Measurements from ENCODE around the gene SERTAD4. TPM values are rescaled to one million over a fixed set of nuclear protein-coding genes. Genes with fewer than 3 reads are reported as not detected.

The SERTAD4 gene
- total RNA-seq, 1 experiment from 2014 or later: 8.0 TPM

GRCh38 chr1:210237479-210237878, 4.9 kb downstream of the SERTAD4 start:
- no peak overlapping the region for H3K4me3 ChIP-seq (ENCODE audit: low read depth, low read length, poor library complexity, severe bottlenecking)
- no peak for TF ChIP-seq EZH2 (IDR thresholded peaks at IDR 0.05; ENCODE audit: borderline replicate concordance, low read depth, low read length, poor library complexity, severe bottlenecking)
- no peak for TF ChIP-seq CTCF (conservative IDR thresholded peaks at IDR 0.05; ENCODE audit: low read depth, low read length)
- intact Hi-C loops (cut with micrococcal nuclease; ENCODE audit: unreplicated experiment): loop anchor here (5.0 kb wide), 2 partner anchors 55 to 75 kb away; no protein-coding TSS in a partner anchor

DNA sequence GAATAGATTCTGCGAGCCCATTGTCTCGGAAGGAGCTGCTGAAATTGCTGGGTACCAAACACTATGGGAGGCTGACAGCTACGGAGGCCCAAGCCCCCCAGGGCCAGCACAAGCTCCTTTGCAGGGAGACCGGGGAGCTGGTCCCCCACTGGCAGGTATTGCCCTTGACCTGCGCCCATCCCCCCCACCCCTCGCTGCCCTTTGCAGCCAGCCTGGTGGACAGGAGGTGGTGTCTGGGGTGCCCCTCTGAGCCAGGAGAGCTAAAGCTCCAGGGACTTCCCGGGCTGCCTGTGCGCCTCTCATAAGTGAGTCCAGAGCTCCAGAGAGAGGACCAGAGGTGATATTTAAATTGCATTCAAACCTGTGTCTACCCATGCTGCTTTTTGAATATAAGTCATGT, 5.4 kb downstream of the SERTAD4 start:
- H3K27ac ChIP-seq (ENCODE audit: low read depth, low read length, poor library complexity, severe bottlenecking): no peak overlapping the region
- no peak for TF ChIP-seq EZH2 (IDR thresholded peaks at IDR 0.05; ENCODE audit: borderline replicate concordance, low read depth, low read length, poor library complexity, severe bottlenecking)
- POLR2A ChIA-PET (ENCODE audit: low non-redundant PET): no interaction called here
- no TSS peak for BruUV-seq (replicated peaks)
- CTCF ChIA-PET: interaction anchor here (0.5 to 0.6 kb wide), 2 partner anchors 16 to 67 kb away, joined by 3 to 4 read pairs; no protein-coding TSS in a partner anchor
- no peaks in the 10 kb centered on the region for H3K36me3 ChIP-seq (ENCODE audit: insufficient read depth, low read length, poor library complexity, severe bottlenecking)
- H3K27me3 ChIP-seq (replicated peaks; ENCODE audit: insufficient read depth, low read depth, low read length, poor library complexity): peaks cover 9% of the 10 kb centered on the region
- H3K9me3 ChIP-seq (ENCODE audit: low read depth, low read length, poor library complexity, severe bottlenecking): no peaks in the 10 kb centered on the region
- peaks cover 55% of the 10 kb centered on the region for H3K4me1 ChIP-seq (ENCODE audit: insufficient read depth, low read length, poor library complexity, severe bottlenecking)
- no peak for DNase-seq (ENCODE audit: low spot score)
- no peak overlapping the region for H3K4me3 ChIP-seq (ENCODE audit: low read depth, low read length, poor library complexity, severe bottlenecking)
- intact Hi-C loops (cut with micrococcal nuclease; ENCODE audit: unreplicated experiment): loop anchor here (5.0 kb wide), 2 partner anchors 54 to 74 kb away; no protein-coding TSS in a partner anchor

More at GRCh38 chr1:210237479-210237878, 4.9 kb downstream of the SERTAD4 start:
- POLR2A ChIA-PET (ENCODE audit: low non-redundant PET): no interaction called here
- Histone ChIP-seq H3K4me1 (ENCODE audit: insufficient read depth, low read length, poor library complexity, severe bottlenecking) (peaks cover 55% of the 10 kb centered on the region), H3K27me3 (replicated peaks; ENCODE audit: insufficient read depth, low read depth, low read length, poor library complexity) (peaks cover 9% of the 10 kb centered on the region), H3K36me3 (ENCODE audit: insufficient read depth, low read length, poor library complexity, severe bottlenecking) (no peaks in the 10 kb centered on the region), H3K27ac (ENCODE audit: low read depth, low read length, poor library complexity, severe bottlenecking) (no peak overlapping the region), H3K9me3 (ENCODE audit: low read depth, low read length, poor library complexity, severe bottlenecking) (no peaks in the 10 kb centered on the region)
- CTCF ChIA-PET: no interaction called here
- no peak for DNase-seq (ENCODE audit: low spot score)
- BruUV-seq (replicated peaks): no TSS peak

GRCh38 chr1:210239349-210240111, 6.9 kb downstream of the SERTAD4 start:
- no TSS peak for BruUV-seq (replicated peaks)
- intact Hi-C loops (cut with micrococcal nuclease; ENCODE audit: unreplicated experiment): loop anchor here (5.0 kb wide), 2 partner anchors 53 to 73 kb away; no protein-coding TSS in a partner anchor
- peak; percentile 61 for DNase-seq (ENCODE audit: low spot score)
- Histone ChIP-seq H3K4me1 (ENCODE audit: insufficient read depth, low read length, poor library complexity, severe bottlenecking) (peaks cover 48% of the 10 kb centered on the region), H3K27ac (ENCODE audit: low read depth, low read length, poor library complexity, severe bottlenecking) (no peak overlapping the region), H3K27me3 (replicated peaks; ENCODE audit: insufficient read depth, low read depth, low read length, poor library complexity) (peaks cover 3% of the 10 kb centered on the region), H3K4me3 (ENCODE audit: low read depth, low read length, poor library complexity, severe bottlenecking) (no peak overlapping the region), H3K9me3 (ENCODE audit: low read depth, low read length, poor library complexity, severe bottlenecking) (no peaks in the 10 kb centered on the region), H3K36me3 (ENCODE audit: insufficient read depth, low read length, poor library complexity, severe bottlenecking) (no peaks in the 10 kb centered on the region)
- ChIA-PET POLR2A (ENCODE audit: low non-redundant PET) (interaction anchor here (0.6 kb wide), 1 partner anchor 52 kb away, joined by 3 read pairs; no protein-coding TSS in a partner anchor), CTCF (no interaction called here)
- TF ChIP-seq EZH2 (IDR thresholded peaks at IDR 0.05; ENCODE audit: borderline replicate concordance, low read depth, low read length, poor library complexity, severe bottlenecking) (no peak), CTCF (conservative IDR thresholded peaks at IDR 0.05; ENCODE audit: low read depth, low read length) (peak; percentile 61)
